Keratinocyte (primary cell): ENCODE measurements around the gene LMO2.
A peak's percentile ranks its signal among the peaks of the same experiment; 100 is the strongest.

Experiments used
- CTCF ChIP-seq, 3 experiments: IDR thresholded peaks in 1 of 3; conservative IDR thresholded peaks in 1 of 3; optimal IDR thresholded peaks in 1 of 3; 2 replicates in 2 of 3; 3 replicates in 1 of 3; pipeline versions ENCODE3 to v1.5.1; 2011; ENCODE audit warnings: low read length in 3 of 3, mild to moderate bottlenecking in 3 of 3, moderate library complexity in 2 of 3, control low read depth in 1 of 3, inconsistent platforms in 1 of 3; ENCODE audit not compliant: insufficient read depth in 2 of 3; ENCODE audit errors: extremely low read depth in 1 of 3
- EZH2 ChIP-seq: IDR thresholded peaks from one replicate; pipeline ENCODE4 v1.6.1; 2012; ENCODE audit warnings: inconsistent platforms, mild to moderate bottlenecking, low read length, moderate library complexity

- TF ChIP-seq CTCF (optimal IDR thresholded peaks at IDR 0.05 in 1 of 3, IDR thresholded peaks at IDR 0.05 in 1 of 3, conservative IDR thresholded peaks at IDR 0.05 in 1 of 3; ENCODE audit: extremely low read depth in 1 of 3, insufficient read depth in 2 of 3, low read length in 3 of 3) (no peak), EZH2 (peak; percentile 40)
Measured at GRCh38 chr11:33881651-33882503, 10.0 kb downstream of the LMO2 start.
